ENCODE results near the gene PITX2.

PITX2 gene

DNA sequence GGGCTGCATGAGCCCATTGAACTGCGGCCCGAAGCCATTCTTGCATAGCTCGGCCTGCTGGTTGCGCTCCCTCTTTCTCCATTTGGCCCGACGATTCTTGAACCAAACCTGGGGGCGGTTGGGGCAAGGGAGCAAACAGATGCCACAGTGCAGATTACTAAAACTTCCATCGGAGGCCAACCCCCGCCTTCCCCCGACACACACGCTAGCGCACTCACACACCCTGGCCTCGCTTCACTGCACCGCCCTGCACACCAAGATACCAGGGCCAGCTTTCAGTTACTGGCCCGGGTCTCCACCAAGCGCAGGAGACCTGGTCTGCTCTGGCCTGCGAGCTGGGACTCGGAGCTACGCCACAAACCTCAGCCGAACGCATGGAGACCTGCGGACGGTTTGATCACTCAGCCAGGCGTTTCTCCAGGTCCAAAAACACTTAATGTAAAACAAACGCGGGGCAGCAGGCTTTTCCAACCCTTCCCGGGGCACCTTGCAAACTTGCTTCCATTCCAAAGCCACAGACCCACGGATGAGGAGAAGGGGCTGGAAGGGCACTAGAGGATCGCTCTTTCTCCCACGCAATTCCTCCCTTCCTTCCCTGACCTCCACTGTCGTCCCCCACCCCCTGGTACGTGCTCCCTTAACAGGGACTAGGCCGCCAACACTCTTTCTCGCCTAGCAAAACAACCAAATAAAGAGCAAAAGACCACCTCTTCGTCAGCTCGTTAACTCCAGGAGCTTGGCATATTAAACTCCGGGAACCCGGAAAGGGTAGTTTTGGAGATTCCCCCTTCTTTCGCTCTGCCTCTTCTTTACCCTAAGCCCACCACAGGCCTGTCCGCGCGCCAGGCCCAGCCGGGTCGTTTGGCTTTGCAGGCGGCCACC lies 4.1 kb downstream of the PITX2 start:
- no peak overlapping the region for H3K4me3 ChIP-seq (ENCODE audit: low read length)
- TF ChIP-seq CTCF (conservative IDR thresholded peaks at IDR 0.05; ENCODE audit: low read length) = no peak
- no peak for DNase-seq (ENCODE audit: low read depth)

GRCh38 chr4:110617646-110618580 lies 5.0 kb downstream of the PITX2 start:
- TF ChIP-seq CTCF (conservative IDR thresholded peaks at IDR 0.05; ENCODE audit: low read length) = no peak
- H3K4me3 ChIP-seq (ENCODE audit: low read length) = no peak overlapping the region
- no peak for DNase-seq (ENCODE audit: low read depth)

GRCh38 chr4:110617075-110617640 lies 5.7 kb downstream of the PITX2 start:
- no peak overlapping the region for H3K4me3 ChIP-seq (ENCODE audit: low read length)
- no peak for DNase-seq (ENCODE audit: low read depth)
- TF ChIP-seq CTCF (conservative IDR thresholded peaks at IDR 0.05; ENCODE audit: low read length) = no peak

GRCh38 chr4:110616238-110617074 lies 6.4 kb downstream of the PITX2 start:
- no peak overlapping the region for H3K4me3 ChIP-seq (ENCODE audit: low read length)
- no peak for TF ChIP-seq CTCF (conservative IDR thresholded peaks at IDR 0.05; ENCODE audit: low read length)
- DNase-seq (ENCODE audit: low read depth) = no peak

GRCh38 chr4:110615353-110616237 lies 7.3 kb downstream of the PITX2 start:
- TF ChIP-seq CTCF (conservative IDR thresholded peaks at IDR 0.05; ENCODE audit: low read length) = no peak
- no peak overlapping the region for H3K4me3 ChIP-seq (ENCODE audit: low read length)

GRCh38 chr4:110614976-110615352 lies 7.9 kb downstream of the PITX2 start:
- TF ChIP-seq CTCF (conservative IDR thresholded peaks at IDR 0.05; ENCODE audit: low read length) = no peak
- no peak overlapping the region for H3K4me3 ChIP-seq (ENCODE audit: low read length)
- no peak for DNase-seq (ENCODE audit: low read depth)

More at GRCh38 chr4:110615353-110616237, 7.3 kb downstream of the PITX2 start:
- DNase-seq (ENCODE audit: low read depth) = no peak
